ENCODE data around the gene YWHAH.

Gene YWHAH

GRCh38 chr22:32000181-32000580 lies 55.8 kb downstream of the YWHAH start:
- Mint-ChIP-seq H3K27me3 (peaks cover 18% of the 10 kb centered on the region), H3K4me1 (no peaks in the 10 kb centered on the region), H3K4me3 (no peak overlapping the region), H3K27ac (no peak overlapping the region), H3K36me3 (no peaks in the 10 kb centered on the region), H3K9me3 (peaks cover 1% of the 10 kb centered on the region)
- ATAC-seq (ENCODE audit: low read depth) = no peak
- no peak for DNase-seq (ENCODE audit: low spot score in 2 of 2)

GRCh38 chr22:32005453-32005852 lies 61.1 kb downstream of the YWHAH start:
- H3K36me3 Mint-ChIP-seq = no peaks in the 10 kb centered on the region
- no peaks in the 10 kb centered on the region for H3K4me1 Mint-ChIP-seq
- H3K27me3 Mint-ChIP-seq = peaks cover 13% of the 10 kb centered on the region
- no peak overlapping the region for H3K4me3 Mint-ChIP-seq
- DNase-seq (ENCODE audit: low spot score in 2 of 2) = no peak
- H3K27ac Mint-ChIP-seq = no peak overlapping the region
- no peak for ATAC-seq (ENCODE audit: low read depth)
- peaks cover 5% of the 10 kb centered on the region for H3K9me3 Mint-ChIP-seq
